Measurements from ENCODE around the gene ASPG.

Gene ASPG

GRCh38 chr14:104162495-104162894 lies 77.0 kb downstream of the ASPG start:
- ATAC-seq = no peak
- no peak for TF ChIP-seq PPARA (CRISPR knock-in tag; IDR thresholded peaks at IDR 0.05; ENCODE audit: borderline replicate concordance)
- no peak for TF ChIP-seq RARB (CRISPR knock-in tag; IDR thresholded peaks at IDR 0.05)
- no peak for TF ChIP-seq SNAI2 (CRISPR knock-in tag; IDR thresholded peaks at IDR 0.05)
- no peak for TF ChIP-seq BACH2 (CRISPR knock-in tag; IDR thresholded peaks at IDR 0.05; ENCODE audit: borderline replicate concordance)
- no peak for TF ChIP-seq ISL1 (CRISPR knock-in tag; IDR thresholded peaks at IDR 0.05)
- TF ChIP-seq ZFP30 (CRISPR knock-in tag; IDR thresholded peaks at IDR 0.05) = no peak
- no peak for TF ChIP-seq ZNF70 (CRISPR knock-in tag; IDR thresholded peaks at IDR 0.05)
- no peak for TF ChIP-seq ZFP3 (CRISPR knock-in tag; IDR thresholded peaks at IDR 0.05)
- TF ChIP-seq ZNF565 (CRISPR knock-in tag; conservative IDR thresholded peaks at IDR 0.05; ENCODE audit: low read depth) = no peak
- TF ChIP-seq TOX (CRISPR knock-in tag; IDR thresholded peaks at IDR 0.05; ENCODE audit: borderline replicate concordance) = no peak
- TF ChIP-seq, protein P1, sequence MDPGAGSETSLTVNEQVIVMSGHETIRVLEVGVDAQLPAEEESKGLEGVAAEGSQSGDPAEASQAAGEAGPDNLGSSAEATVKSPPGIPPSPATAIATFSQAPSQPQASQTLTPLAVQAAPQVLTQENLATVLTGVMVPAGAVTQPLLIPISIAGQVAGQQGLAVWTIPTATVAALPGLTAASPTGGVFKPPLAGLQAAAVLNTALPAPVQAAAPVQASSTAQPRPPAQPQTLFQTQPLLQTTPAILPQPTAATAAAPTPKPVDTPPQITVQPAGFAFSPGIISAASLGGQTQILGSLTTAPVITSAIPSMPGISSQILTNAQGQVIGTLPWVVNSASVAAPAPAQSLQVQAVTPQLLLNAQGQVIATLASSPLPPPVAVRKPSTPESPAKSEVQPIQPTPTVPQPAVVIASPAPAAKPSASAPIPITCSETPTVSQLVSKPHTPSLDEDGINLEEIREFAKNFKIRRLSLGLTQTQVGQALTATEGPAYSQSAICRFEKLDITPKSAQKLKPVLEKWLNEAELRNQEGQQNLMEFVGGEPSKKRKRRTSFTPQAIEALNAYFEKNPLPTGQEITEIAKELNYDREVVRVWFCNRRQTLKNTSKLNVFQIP (CRISPR knock-in tag; IDR thresholded peaks at IDR 0.05; ENCODE audit: borderline replicate concordance, low read depth) = no peak
- TF ChIP-seq ARNTL (CRISPR knock-in tag; IDR thresholded peaks at IDR 0.05; ENCODE audit: borderline replicate concordance, low read depth) = no peak

- ATAC-seq = no peak
- TF ChIP-seq, protein P2, sequence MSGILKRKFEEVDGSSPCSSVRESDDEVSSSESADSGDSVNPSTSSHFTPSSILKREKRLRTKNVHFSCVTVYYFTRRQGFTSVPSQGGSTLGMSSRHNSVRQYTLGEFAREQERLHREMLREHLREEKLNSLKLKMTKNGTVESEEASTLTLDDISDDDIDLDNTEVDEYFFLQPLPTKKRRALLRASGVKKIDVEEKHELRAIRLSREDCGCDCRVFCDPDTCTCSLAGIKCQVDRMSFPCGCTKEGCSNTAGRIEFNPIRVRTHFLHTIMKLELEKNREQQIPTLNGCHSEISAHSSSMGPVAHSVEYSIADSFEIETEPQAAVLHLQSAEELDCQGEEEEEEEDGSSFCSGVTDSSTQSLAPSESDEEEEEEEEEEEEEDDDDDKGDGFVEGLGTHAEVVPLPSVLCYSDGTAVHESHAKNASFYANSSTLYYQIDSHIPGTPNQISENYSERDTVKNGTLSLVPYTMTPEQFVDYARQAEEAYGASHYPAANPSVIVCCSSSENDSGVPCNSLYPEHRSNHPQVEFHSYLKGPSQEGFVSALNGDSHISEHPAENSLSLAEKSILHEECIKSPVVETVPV (CRISPR knock-in tag; IDR thresholded peaks at IDR 0.05) = no peak
- TF ChIP-seq ARNTL (CRISPR knock-in tag; IDR thresholded peaks at IDR 0.05; ENCODE audit: borderline replicate concordance, low read depth) (no peak), OSR1 (CRISPR knock-in tag; IDR thresholded peaks at IDR 0.05) (no peak), RARB (CRISPR knock-in tag; IDR thresholded peaks at IDR 0.05) (no peak), SNAI2 (CRISPR knock-in tag; IDR thresholded peaks at IDR 0.05) (no peak), ISL1 (CRISPR knock-in tag; IDR thresholded peaks at IDR 0.05) (no peak), ZNF8 (CRISPR knock-in tag; IDR thresholded peaks at IDR 0.05) (no peak), ZC3H10 (CRISPR knock-in tag; IDR thresholded peaks at IDR 0.05) (no peak), TSHZ2 (CRISPR knock-in tag; IDR thresholded peaks at IDR 0.05) (no peak), TCF4 (CRISPR knock-in tag; IDR thresholded peaks at IDR 0.05; ENCODE audit: borderline replicate concordance) (no peak), ZNF565 (CRISPR knock-in tag; conservative IDR thresholded peaks at IDR 0.05; ENCODE audit: low read depth) (no peak)
- TF ChIP-seq, protein P3, sequence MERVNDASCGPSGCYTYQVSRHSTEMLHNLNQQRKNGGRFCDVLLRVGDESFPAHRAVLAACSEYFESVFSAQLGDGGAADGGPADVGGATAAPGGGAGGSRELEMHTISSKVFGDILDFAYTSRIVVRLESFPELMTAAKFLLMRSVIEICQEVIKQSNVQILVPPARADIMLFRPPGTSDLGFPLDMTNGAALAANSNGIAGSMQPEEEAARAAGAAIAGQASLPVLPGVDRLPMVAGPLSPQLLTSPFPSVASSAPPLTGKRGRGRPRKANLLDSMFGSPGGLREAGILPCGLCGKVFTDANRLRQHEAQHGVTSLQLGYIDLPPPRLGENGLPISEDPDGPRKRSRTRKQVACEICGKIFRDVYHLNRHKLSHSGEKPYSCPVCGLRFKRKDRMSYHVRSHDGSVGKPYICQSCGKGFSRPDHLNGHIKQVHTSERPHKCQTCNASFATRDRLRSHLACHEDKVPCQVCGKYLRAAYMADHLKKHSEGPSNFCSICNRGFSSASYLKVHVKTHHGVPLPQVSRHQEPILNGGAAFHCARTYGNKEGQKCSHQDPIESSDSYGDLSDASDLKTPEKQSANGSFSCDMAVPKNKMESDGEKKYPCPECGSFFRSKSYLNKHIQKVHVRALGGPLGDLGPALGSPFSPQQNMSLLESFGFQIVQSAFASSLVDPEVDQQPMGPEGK (CRISPR knock-in tag; IDR thresholded peaks at IDR 0.05; ENCODE audit: borderline replicate concordance) = no peak
Measured at GRCh38 chr14:104163541-104163940, 78.0 kb downstream of the ASPG start.

DNA sequence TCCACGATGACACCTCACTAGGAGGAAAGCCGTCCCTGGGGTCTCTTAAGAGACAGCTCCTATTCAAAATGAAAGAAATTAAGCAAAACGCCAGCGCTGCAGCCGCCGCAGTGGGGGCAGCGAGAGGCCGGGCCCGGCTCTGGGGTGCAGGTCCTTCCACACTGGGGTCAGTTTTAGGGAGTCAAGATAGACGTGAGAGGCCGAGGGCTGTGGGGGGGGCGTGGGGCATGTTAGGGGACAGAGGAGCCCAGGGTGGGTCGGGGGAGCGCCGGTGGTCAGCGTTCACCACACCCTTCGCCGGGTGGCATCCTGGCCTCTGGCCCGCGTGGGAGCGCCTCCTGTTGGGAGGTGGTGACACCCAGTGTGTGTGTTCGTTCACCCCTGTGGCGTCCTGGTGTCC lies 78.5 kb downstream of the ASPG start:
- no peak for TF ChIP-seq ZNF565 (CRISPR knock-in tag; conservative IDR thresholded peaks at IDR 0.05; ENCODE audit: low read depth)
- no peak for TF ChIP-seq ZFP30 (CRISPR knock-in tag; IDR thresholded peaks at IDR 0.05)
- TF ChIP-seq, protein P2 (CRISPR knock-in tag; IDR thresholded peaks at IDR 0.05) = no peak
- no peak for TF ChIP-seq CREB5 (CRISPR knock-in tag; IDR thresholded peaks at IDR 0.05; ENCODE audit: low read depth)
- TF ChIP-seq ISL1 (CRISPR knock-in tag; IDR thresholded peaks at IDR 0.05) = no peak
- TF ChIP-seq GLIS3 (CRISPR knock-in tag; IDR thresholded peaks at IDR 0.05) = no peak
- TF ChIP-seq PPARA (CRISPR knock-in tag; IDR thresholded peaks at IDR 0.05; ENCODE audit: borderline replicate concordance) = no peak
- no peak for TF ChIP-seq SNAI2 (CRISPR knock-in tag; IDR thresholded peaks at IDR 0.05)
- TF ChIP-seq ESRRG (CRISPR knock-in tag; IDR thresholded peaks at IDR 0.05) = no peak
- TF ChIP-seq ZC3H10 (CRISPR knock-in tag; IDR thresholded peaks at IDR 0.05) = no peak
- TF ChIP-seq ARNTL (CRISPR knock-in tag; IDR thresholded peaks at IDR 0.05; ENCODE audit: borderline replicate concordance, low read depth) = no peak
- no peak for TF ChIP-seq TOX (CRISPR knock-in tag; IDR thresholded peaks at IDR 0.05; ENCODE audit: borderline replicate concordance)
- TF ChIP-seq, protein P3 (CRISPR knock-in tag; IDR thresholded peaks at IDR 0.05; ENCODE audit: borderline replicate concordance) = no peak
- no peak for ATAC-seq
